Activated CD8-positive, alpha-beta memory T cell treated with anti-CD3 and anti-CD28 coated beads for 24 hours (primary cell): ENCODE results near the gene RBM18.

ENCODE experiments used
- DNase-seq: peaks from one replicate; pipeline ENCODE4 v3.0.0-alpha.2; 2020

Gene RBM18

DNA sequence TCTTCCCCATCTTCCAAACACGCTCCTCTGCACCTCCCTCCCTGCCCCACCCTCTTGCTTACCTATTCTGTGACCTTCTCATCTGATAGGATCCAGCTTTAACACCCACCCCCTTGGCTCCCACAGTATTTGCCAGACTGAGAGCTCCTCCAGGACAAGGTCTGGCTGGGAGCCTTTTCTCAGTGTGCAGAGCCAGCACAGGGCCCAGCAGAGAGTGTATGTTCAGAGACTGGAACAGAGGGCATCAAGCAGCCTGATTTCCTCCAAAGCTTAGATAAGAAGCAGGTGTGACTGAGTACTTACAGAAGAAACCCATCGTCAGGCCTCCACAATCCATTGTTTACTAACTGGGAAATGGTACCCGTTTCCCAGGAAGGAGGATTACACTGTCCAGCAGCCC is 62.5 kb downstream of the RBM18 start:
- no peak for DNase-seq

GRCh38 chr9:122201641-122202040 is 63.0 kb downstream of the RBM18 start:
- no peak for DNase-seq

DNA sequence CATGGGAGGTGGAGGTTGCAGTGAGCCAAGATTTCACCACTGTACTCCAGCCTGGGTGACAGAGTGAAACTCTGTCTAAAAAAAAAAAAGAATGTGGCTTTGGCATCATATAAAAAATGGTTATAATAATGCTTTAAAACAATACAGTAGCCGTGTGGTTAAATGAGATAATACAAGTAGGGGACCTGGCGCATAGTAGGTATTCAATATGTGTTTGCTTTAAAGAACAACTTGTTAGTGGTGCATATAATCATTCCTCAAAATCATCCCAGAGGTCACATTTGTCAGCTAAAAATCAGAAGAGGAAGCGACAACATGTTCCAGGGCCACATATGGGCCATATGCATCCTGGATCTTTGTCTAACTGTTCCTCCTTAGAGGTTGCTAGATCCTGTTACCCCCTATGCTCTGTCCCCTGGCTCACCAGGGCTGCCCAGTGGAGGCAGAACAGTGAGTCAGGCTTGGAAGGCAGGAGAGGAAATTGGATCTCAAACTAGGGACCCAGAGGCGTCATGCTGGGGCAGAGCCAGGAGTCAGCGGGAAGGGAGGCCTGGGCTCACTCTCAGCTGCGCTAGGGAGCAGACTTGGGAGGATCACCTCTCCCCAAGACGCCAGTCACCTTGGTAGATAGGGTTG is 63.6 kb downstream of the RBM18 start:
- DNase-seq = no peak

GRCh38 chr9:122197882-122198281 is 66.8 kb downstream of the RBM18 start:
- DNase-seq = no peak

- no peak for DNase-seq
Measured at GRCh38 chr9:122197426-122197825, 67.2 kb downstream of the RBM18 start.

GRCh38 chr9:122195875-122196274 is 68.8 kb downstream of the RBM18 start:
- DNase-seq = no peak

DNA sequence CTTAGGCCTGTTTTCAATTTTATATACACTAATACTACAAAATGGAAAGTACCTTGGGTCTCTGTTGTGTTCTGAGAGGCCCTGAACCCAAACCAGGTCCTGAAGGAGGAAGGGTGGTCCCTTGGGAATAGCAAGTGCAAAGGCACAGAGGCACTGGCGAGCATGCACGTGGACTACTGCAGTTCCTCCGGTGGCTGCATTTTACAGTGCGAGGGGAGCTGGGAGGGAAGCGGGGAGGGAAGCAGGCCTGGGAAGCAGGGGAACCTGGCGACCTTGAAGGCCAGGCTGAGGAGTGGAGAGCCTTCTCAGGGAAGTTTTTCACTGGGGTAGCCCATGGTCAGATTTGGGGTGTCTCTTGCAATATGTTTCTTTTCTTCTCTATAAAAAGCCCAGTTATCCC is 71.0 kb downstream of the RBM18 start:
- DNase-seq = no peak

DNA sequence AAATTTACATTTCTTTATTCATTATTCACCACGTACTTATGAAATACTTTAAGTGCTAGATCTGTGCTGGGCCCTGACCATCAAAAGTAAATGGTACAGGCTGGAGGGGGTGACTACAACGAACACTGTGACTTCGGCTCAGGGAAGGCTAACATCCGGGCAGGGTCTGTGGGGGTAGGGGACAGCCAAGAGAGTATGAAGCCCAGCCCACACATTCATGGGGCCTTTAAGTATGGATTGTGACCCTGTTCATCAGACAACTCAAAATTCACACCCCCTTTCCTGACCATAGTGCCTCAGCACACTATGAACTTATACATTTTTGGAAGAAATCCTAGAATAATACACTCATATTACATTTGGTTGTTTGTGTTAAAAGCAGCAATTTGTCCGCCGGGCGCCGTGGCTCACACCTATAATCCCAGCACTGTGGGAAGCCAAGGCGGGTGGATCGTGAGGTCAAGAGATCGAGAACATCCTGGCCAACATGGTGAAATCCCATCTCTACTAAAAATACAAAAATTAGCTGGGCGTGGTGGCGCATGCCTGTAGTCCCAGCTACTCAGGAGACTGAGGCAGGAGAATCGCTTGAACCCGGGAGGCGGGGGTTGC is 71.6 kb downstream of the RBM18 start:
- no peak for DNase-seq

DNA sequence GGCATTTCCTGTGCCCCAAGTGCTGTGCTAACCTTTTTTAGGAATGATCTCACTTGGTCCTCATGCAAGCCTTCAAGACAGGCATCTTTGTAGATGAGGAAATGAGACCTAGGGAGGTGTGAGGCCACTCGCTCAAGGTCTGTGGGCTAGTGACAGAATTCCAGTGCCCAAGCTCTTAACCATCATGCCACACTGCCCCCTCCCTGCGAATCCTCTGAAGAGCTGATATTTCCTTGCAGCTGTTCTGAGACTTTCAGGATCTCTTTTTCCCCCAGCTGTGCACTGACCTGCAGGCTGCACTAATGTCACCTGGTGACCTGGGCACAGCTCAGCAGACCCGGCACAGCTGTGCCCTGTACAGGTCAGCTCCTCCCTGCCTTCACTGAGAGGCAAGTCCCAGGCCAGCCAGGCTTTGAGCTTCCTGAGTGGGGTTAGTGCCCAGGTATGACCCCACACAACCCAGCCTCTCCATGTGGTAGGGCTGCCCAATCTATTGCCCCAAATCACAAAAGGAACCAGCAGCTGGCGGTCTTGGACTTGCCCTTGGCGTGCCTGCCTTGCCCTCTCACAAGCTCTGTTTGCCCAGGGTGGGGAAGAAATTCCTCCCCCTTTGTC is 72.3 kb downstream of the RBM18 start:
- no peak for DNase-seq

- DNase-seq = no peak
Measured at GRCh38 chr9:122191584-122191983, 73.1 kb downstream of the RBM18 start.

DNA sequence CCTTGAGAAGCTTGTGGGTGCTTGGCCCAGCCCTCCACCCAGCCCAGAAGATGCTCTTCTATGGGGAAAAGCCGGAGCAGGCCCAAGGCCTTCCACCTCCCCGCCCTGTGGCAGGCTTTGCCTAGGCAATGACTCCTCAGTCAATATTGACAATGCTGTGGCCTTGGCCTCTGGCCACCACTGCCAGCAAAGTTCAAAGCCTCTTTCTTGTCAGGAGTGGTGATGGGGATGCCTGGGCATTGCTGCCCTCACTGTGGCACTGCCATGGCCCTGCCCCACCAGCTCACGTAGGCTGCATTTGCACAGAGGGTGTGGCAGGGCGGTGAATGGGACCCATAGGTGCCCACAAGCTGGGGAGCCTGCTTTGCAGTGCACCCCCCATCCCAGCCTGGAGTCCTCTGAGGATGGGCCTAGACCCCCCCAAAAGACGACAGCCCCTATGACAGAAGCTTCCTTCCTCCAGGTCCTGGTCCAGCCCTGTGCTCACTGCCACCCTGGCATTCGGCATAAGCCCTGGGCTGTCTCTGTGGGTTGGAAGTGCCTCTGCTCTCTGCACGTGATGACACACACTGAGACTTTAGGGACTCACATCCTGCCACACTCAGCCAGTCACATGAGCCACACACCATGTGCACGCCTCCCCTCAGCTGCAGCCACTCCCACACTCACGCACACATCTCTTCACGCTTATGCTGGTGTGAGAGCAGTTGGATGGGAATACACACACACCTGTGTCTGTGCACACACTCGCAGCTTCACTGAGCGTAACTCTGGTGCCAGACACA is 73.9 kb downstream of the RBM18 start:
- no peak for DNase-seq

DNA sequence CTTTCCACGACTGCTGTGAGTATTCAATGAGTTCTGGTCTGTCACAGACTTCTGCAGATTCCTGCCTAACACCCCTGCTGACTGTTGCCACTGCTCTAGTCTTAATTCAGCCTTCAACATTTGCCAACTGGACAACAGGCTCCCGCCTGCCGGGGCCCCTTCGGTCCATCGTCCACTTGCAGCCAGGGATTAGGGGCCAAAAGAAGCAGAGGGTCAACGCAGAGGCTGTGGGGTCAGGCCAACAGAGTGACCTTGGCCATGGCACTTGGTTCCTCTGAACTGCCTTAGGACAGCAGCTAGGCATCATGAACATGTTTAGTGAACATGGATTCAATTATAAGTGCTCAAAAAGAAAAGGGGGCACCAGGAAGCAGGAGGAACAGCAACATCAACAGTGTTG is 76.3 kb downstream of the RBM18 start:
- DNase-seq = no peak
